Left ventricle myocardium inferior (tissue), 1 donor: ENCODE results near the gene KIF23. TPM values are rescaled to one million over a fixed set of nuclear protein-coding genes. Genes with fewer than 3 reads are reported as not detected.

Source experiments
- DNase-seq: peaks from one replicate; pipeline ENCODE4 v3.0.0-alpha.2; 2020
- H3K27ac ChIP-seq: fragments of 200-600 bp; replicated peaks from 2 replicates; pipeline ENCODE4 v1.8.0; 2021
- H3K27me3 ChIP-seq: fragments of 200-600 bp; 2 replicates; pipeline ENCODE4 v1.8.0; 2021; ENCODE audit warnings: low read depth
- H3K36me3 ChIP-seq: fragments of 200-600 bp; 2 replicates; pipeline ENCODE4 v1.8.0; 2021
- H3K4me1 ChIP-seq: fragments of 200-600 bp; 2 replicates; pipeline ENCODE4 v1.8.0; 2021
- H3K4me3 ChIP-seq: fragments of 200-600 bp; 2 replicates; pipeline ENCODE4 v1.8.0; 2021; ENCODE audit warnings: mild to moderate bottlenecking, moderate library complexity
- H3K9me3 ChIP-seq: fragments of 200-600 bp; replicated peaks from 2 replicates; pipeline ENCODE4 v1.8.0; 2021
- intact Hi-C: fragments of 100-400 bp; cut with micrococcal nuclease; formaldehyde crosslinking; loops from one replicate; pipeline ENCODE4 v1.11.0; 2022
- total RNA-seq: library from RNA; stranded (reverse); fragmentation: NEBNext Ultra II Directional; extraction: Animal tissue kit (Norgen Biotek cat#: 25700); gene quantifications from one replicate; pipeline ENCODE4 v1.2.1, GENCODE V29; 2021
- TF ChIP-seq, protein P1 (sequence below): fragments of 200-600 bp; IDR thresholded peaks from 2 replicates; pipeline ENCODE4 v1.8.0; 2021; ENCODE audit warnings: antibody characterized with exemption, mild to moderate bottlenecking, borderline replicate concordance
- donor health status: DM: no; HTN: yes; CAD: no; lungs with severe emphysema.

KIF23 gene
- total RNA-seq, 1 donor from 2014 or later = 0.38 TPM

GRCh38 chr15:69462030-69462492 is 47.9 kb downstream of the KIF23 start:
- DNase-seq = peak; percentile 33
- Histone ChIP-seq H3K27me3 (no peaks in the 10 kb centered on the region), H3K4me3 (peak overlapping the region; percentile 69), H3K9me3 (no peaks in the 10 kb centered on the region), H3K27ac (peak overlapping the region; percentile 93), H3K36me3 (peaks cover 7% of the 10 kb centered on the region), H3K4me1 (peaks cover 54% of the 10 kb centered on the region)
- TF ChIP-seq, protein P1, sequence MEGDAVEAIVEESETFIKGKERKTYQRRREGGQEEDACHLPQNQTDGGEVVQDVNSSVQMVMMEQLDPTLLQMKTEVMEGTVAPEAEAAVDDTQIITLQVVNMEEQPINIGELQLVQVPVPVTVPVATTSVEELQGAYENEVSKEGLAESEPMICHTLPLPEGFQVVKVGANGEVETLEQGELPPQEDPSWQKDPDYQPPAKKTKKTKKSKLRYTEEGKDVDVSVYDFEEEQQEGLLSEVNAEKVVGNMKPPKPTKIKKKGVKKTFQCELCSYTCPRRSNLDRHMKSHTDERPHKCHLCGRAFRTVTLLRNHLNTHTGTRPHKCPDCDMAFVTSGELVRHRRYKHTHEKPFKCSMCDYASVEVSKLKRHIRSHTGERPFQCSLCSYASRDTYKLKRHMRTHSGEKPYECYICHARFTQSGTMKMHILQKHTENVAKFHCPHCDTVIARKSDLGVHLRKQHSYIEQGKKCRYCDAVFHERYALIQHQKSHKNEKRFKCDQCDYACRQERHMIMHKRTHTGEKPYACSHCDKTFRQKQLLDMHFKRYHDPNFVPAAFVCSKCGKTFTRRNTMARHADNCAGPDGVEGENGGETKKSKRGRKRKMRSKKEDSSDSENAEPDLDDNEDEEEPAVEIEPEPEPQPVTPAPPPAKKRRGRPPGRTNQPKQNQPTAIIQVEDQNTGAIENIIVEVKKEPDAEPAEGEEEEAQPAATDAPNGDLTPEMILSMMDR = no peak
- intact Hi-C loops = no loop called here

- Histone ChIP-seq H3K27me3 (no peaks in the 10 kb centered on the region), H3K4me3 (peak overlapping the region; percentile 69), H3K9me3 (no peaks in the 10 kb centered on the region), H3K27ac (peak overlapping the region; percentile 93), H3K4me1 (peaks cover 48% of the 10 kb centered on the region), H3K36me3 (peaks cover 1% of the 10 kb centered on the region)
- DNase-seq = peak; percentile 96
- intact Hi-C loops = no loop called here
- TF ChIP-seq, protein P1 = peak; percentile 92
Measured at GRCh38 chr15:69462493-69463181, 48.5 kb downstream of the KIF23 start.

GRCh38 chr15:69463182-69463756 is 49.1 kb downstream of the KIF23 start:
- H3K27ac ChIP-seq = peak overlapping the region; percentile 93
- no peak for DNase-seq
- H3K36me3 ChIP-seq = no peaks in the 10 kb centered on the region
- H3K9me3 ChIP-seq = no peaks in the 10 kb centered on the region
- H3K27me3 ChIP-seq = no peaks in the 10 kb centered on the region
- peak overlapping the region; percentile 69 for H3K4me3 ChIP-seq
- intact Hi-C loops = no loop called here
- TF ChIP-seq, protein P1 = no peak
- H3K4me1 ChIP-seq = peaks cover 42% of the 10 kb centered on the region

- Histone ChIP-seq H3K4me1 (peaks cover 30% of the 10 kb centered on the region), H3K36me3 (no peaks in the 10 kb centered on the region), H3K27me3 (no peaks in the 10 kb centered on the region), H3K27ac (no peak overlapping the region), H3K4me3 (no peak overlapping the region), H3K9me3 (no peaks in the 10 kb centered on the region)
- TF ChIP-seq, protein P1 = no peak
- intact Hi-C loops = no loop called here
- DNase-seq = no peak
Measured at GRCh38 chr15:69465253-69465652, 51.1 kb downstream of the KIF23 start.

GRCh38 chr15:69466733-69467132 is 52.6 kb downstream of the KIF23 start:
- Histone ChIP-seq H3K4me3 (no peak overlapping the region), H3K4me1 (peaks cover 16% of the 10 kb centered on the region), H3K27me3 (no peaks in the 10 kb centered on the region), H3K9me3 (no peaks in the 10 kb centered on the region), H3K27ac (no peak overlapping the region), H3K36me3 (no peaks in the 10 kb centered on the region)
- TF ChIP-seq, protein P1 = no peak
- intact Hi-C loops = no loop called here
- no peak for DNase-seq
